Renal cortical epithelial cell (primary cell): ENCODE results near the gene ADAM12. TPM values are rescaled to one million over a fixed set of nuclear protein-coding genes. Genes with fewer than 3 reads are reported as not detected.
"Not testable (repeated sequence)": the region's sequence is repeated elsewhere in the genome, so short reads cannot be mapped to it uniquely, and the experiment has no call there.

Source experiments
- DNase-seq: peaks from one replicate; pipeline ENCODE4 v3.0.0-alpha.2; 2011; ENCODE audit warnings: low read depth
- total RNA-seq: library from RNA; depleted of rRNA; stranded (reverse); fragments of >200 nt; gene quantifications from 2 replicates; pipeline ENCODE4 v1.2.3, GENCODE V29; 2014

ADAM12 gene
- total RNA-seq, 1 donor from 2014 or later, result 19.4 TPM

DNA sequence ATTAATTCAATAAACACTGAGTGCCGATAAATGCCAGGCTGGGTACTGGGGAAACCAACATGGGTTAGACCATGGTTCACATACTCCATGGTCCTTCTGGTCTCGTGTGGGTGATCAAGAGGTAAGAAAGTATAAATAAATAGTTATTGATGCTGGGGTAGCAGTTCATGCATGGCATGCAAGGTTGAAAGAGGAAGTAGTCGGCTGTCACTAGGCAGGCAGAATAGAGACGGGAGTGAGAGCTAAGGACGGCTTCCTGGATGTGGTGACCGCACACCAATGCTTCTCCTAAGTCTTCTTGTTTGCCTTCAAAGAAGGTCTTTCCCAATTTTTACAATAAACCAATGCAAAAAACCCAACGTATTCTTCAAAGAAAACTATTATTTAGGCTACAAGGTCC, 208.6 kb downstream of the ADAM12 start:
- DNase-seq, result no peak

DNA sequence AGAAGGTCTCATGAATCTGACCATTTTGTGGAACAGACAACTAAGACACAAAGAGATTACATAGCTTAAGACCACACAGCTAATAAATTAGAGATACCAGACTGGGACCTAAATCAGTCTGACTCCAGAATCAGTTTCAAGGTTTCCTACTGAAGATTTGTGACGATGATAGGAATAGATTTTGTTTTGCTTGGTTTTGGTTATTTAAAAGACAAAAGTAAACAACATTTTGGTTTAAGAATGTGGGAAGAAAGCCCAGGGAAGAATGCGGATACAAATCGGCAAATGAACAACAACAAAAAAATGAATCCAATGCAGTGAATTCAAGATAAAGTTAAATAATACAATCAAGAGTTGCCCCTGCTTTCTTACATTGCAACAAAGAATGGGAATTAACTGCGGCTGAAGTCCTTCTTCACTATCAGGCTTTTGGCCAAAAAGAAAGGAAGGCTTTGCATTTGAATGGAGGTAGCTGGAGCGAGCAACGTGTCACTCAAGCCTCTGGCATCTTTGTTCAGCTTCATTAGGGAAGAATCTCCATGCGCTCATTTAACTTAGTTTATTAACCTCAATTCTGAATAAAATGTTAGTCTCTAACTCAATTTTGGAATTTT, 210.8 kb downstream of the ADAM12 start:
- no peak for DNase-seq

DNA sequence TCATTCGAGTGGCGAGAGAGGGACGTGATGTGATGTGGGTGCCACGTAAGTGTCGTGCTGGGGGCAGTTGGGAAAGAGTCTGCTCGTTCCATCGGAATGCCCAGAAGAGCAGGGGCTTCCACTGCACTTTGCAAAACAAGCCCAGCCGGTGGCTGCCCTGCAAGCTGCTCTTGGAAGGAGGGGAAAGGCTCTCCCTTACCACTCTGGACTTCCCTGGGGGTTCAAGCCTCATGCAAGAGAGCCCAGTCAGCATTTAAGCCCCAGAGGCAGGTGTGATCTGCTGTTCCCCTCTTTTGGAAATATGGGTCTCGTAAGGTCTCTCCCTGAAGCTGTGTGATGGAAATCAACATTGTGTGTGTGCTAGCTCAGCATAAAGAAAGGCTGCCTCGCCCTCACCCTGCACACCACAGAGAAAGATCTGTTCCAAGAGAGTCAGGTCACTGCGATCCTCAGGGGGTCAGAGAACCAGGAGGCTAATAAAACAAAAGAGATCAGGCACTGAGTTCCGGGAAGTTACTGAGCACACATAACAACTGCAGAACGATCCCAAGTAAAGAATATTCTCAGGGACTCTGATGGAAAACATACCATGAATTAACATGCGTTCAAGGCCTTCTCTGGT, 212.5 kb downstream of the ADAM12 start:
- DNase-seq, result no peak

DNA sequence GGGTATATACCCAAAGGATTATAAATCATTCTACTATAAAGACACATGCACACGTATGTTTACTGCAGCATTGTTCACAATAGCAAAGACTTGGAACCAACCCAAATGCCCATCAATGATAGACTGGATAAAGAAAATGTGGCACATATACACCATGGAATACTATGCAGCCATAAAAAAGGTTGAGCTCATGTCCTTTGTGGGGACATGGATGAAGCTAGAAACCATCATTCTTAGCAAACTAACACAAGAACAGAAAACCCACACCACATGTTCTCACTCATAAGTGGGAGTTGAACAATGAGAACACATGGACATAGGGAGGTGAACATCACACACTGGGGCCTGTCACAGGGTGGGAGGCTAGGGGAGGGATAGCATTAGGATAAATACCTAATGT, 215.5 kb downstream of the ADAM12 start:
- DNase-seq, result not testable (repeated sequence)

DNA sequence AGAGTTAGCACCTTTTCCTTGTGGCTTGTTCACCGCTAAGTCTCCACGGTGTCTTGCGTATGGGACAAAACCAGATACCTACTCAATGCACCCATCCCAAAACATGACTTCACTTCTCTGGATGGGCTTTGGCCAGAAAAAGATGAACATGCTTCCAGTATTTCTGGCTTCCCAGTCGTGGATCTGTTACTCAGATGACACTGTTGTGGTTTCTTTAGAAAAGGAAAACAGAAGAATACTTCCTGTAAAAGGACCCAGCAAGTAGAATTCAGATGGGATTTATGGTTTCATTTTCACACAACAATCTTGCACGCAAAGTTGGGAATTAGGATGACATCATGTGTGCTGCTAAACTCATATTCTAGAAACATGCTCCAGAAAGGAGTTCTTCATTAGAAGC, 216.7 kb downstream of the ADAM12 start:
- peak; percentile 9 for DNase-seq

DNA sequence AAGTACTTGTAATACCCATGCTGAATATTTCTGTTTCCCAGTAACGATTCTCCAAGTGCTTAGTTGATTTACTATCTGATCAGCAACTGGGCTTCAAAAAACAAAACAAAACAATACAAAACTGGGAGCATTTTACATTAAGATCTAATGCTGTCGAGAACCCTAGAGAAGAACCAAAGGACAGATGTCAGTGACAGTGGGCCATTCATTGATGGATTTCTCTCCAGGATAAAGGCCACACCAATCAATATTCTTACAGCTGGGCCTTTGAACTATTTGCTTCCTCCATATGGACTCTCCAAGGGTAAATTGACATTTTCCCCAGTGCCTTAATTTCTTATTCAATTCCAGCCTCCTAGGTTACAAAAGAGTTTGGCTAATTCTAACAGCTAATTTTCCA, 217.5 kb downstream of the ADAM12 start:
- DNase-seq, result no peak

DNA sequence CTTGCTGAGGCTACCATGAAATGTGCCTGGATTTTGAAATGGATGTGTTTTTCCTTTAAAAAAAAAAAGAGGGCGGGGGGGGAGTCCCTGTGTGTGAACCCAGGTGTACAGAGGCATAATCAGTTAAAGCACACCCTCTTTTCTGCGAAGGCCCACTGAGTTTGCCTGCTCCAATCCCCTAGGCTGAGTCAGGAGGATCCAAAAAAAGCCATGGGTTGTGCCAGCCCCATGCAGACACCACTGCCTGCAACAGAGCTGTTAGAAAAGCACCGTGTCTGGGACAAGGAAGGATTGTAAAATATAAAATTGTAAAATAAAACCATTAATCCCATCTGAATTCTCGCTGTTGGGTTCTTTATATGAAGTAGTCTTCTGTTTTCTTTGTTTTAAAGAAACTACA, 217.9 kb downstream of the ADAM12 start:
- no peak for DNase-seq

DNA sequence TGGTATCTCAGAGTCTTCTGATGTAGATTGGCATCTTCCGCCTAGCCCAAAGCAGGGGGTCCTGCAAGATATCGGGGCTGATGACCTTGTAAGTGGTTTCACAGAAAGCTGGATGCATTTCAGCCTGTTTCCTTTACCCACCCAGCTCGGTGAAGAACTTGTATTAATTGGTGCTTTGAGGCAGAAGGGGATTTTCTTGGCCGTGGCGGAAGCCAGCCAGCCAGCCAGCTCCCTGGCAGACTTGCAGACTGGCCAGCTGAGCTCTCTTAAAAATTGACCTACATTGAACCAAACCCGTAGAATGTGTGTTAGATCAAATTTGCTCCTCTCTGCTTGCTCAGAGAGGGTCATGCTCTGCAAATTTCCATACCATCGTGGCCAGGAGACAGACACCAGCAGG, 218.4 kb downstream of the ADAM12 start:
- DNase-seq, result no peak

DNA sequence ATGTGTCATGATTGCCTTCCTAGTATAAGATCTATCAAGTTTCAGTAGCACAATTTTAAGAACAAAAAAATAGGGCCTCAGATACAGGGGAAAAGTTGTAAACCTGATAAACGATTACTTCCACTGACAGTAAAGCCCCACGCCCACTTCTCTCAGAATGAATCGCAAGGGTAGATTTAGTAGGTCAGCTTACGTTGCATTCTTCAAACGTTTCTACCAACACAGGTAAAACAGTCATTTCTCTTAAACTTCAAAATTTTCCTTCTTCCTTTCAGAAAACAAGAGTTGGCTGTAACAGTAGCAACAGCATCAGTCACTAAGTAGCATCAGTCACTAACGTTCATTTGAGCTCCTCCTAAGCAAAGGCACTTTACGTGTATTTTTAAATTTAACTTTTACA, 221.5 kb downstream of the ADAM12 start:
- no peak for DNase-seq

DNA sequence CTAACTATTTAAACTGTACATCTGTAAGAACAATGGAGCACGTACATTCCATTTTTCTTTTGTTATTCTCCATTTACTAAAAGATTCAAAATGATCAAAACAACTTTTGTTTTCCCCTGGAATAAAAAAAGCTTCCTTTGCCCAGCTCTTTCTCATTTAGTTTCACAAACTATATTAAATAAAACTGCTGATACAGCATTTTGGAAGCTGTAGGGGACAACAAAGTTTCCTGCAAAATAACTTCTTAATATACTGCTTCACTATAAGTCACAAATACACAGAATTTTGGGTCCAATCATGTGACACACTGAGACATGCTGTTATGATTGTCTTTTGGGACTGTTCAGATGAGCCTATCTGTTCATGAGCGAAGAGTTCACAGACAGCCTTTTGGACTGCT, 222.4 kb downstream of the ADAM12 start:
- no peak for DNase-seq

DNA sequence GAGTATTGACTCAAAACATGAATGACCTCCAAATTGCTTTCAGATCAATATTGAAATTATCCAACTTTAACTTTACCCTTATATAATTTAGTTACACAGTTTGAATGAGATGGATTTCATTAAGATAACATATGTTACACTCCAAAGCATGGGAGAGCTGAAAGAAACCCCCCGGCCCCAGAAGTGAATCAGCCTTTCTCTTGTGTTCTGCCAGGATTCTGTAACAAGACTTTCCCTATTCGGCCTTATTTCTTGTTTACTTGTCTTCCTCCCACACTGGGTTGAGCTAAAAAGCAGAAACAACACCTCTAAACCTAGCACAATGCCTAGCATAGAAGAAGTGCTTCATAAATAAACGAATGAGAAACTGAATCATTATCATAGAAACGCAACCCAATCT, 224.8 kb downstream of the ADAM12 start:
- no peak for DNase-seq

DNA sequence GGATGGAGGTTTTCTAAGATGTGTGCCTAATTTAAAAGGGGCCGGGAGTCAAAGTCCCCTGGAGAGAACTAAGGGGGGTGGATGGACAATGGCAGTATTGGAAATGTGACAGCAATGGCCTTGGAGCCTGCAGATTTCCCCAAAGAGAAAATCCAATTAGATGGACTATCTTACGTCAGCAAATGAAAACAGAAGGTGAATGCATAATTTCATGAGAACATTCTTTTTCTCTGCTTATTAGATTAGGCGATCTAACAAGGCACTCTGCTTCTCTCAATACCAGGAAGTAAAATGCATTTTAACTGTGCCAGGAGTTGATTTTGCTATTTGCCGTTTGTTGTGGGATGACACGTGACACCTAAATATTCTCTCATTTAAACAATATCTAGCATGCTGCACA, 226.6 kb downstream of the ADAM12 start:
- DNase-seq, result no peak

DNA sequence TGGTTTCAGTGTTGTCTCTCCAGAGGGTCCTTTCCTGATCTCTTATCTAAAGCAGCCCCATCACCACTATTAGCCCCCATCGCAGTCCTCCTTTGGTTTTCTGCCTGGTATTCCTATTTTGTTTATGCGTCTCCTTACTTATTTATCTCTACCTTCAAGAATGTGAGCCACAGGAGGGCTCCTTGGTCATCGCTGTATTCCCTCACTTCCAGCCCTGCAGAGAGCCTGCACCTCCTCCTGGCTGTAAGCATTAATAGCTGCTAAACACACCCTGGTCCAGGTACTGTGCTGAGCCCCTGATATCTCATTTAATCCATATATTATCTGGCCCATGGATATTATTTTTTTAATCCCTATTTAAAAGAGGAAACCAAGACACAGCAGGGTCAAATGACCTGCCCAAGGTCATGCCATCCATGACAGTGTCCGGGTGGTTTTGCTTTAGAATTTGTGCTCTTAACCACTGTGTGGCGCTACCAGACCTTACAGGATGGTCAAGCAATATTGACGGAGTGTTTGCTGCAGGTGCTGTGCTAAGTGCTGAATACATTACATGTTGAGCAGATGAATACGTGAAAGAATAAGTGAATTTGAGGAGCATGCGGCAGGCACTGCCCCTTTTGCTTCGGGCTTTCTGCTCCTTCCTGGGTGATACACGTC, 227.2 kb downstream of the ADAM12 start:
- DNase-seq, result no peak

DNA sequence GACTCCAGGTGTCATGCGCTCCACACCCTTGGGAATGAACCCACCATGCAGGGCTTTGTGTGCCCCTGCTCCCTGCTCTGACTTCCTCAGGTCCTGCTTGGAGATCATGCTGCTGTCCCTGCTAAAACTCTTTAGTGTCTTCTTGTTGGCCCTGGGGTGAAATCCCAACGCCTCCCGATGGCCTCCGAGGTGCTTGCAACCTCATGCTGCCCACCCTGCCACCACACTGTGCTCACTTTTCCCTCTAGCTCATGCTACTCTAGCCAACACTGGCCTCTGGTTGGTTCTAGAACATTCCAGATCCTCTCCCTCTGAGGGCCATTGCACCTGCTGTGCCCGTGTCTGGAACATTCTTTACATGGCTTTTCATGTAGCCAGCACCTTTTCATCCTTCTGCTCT, 227.7 kb downstream of the ADAM12 start:
- no peak for DNase-seq

DNA sequence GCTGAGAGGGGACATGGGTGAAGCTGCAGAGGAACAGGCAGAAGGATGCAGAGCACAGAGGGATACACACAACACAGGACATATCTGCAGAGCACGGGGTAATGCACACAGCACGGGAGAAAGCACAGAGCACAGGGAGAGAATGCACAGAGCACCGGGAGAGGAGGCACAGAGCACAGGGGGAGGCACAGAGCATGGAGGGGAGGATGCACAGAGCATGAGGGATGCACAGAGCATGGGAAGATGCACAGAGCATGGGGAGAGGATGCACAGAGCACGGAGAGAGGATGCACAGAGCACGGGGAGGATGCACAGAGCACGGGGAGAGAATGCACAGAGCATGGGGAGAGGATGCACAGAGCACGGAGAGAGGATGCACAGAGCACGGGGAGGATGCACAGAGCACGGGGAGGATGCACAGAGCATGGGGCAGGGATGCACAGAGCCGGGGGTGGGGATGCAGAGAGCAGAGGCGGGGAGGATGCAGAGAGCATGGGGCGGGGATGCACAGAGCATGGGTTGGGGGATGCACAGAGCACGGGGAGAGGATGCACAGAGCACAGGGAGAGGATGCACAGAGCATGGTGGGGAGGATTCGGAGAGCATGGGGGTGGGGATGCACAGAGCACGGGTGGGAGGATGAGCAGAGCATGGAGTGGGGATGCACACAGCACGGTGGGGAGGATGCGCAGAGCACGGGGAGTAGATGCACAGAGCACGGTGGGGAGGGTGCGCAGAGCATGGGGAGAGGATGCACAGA, 230.0 kb downstream of the ADAM12 start:
- DNase-seq, result no peak

DNA sequence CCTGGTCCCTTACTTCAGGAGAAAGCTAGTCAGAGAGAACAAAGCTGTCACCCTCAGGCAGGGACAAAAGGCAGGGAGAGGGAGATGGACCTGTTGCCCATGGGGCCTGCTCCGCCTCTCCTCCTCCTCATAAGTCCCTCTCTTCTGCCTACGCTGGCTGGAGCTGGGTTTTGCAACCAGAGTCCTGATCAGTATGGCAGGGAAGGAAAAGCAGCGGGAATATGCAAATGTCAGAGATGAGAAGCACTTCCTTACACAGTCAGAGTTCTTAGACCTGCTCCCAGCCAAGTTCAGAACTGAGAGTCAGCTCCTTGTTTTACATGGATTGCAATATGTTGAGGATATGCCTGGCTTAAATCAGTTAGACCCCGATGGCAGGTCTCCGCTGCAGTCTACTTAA, 231.1 kb downstream of the ADAM12 start:
- no peak for DNase-seq

DNA sequence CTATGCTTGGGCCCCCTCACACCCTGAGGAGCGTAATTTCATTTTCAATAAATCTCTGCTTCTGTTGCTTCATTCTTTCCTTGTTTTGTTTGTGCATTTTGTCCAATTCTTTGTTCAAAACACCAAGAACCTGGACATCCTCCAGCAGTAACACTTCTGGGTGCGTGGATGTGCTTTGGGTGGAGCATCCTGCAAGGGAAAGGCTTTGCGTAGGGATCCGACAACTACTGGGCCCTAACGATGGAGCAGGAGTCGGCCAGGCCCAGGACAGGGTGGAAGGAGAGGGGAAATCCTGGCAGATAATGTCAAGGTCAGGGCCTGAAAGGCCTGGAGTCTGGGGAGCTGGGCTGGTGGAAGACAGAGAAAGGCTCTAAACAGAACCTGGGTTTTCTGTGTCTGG, 231.8 kb downstream of the ADAM12 start:
- DNase-seq, result no peak

DNA sequence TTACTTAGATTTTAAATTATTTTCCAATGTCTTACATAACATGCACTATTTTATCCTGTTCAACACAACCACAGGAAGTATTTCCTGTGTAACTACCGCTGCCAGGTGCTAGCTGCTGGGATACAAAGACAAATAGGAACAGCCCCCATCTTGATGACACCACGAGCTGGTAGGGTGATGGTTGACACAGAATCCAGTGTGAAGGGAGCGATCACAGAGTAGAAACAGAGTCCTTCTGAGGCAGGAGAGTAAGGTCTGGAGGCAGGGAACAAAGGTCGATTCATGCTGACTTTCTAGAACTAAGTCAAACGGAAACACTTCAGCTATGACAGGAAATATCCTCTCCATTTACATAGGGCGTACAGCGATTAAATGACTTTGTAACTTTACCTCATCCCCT, 232.3 kb downstream of the ADAM12 start:
- DNase-seq, result no peak

DNA sequence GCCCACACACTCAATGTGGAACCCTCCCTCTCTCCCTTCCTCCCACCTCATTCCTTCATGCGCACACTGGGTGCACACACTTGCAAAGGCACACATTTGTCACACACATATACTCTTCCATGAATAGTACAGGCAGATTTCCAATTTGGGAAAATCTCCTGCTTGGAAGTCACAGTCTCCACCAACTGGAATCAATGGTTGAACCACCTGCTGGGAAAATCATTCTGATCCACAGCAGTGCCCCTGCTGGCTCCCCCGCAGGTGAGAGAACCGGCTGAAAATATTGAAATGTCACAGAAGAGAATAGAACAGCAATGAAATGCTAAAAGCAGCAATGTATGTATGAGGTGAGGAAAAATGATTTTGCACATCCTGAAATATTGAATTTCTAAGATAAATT, 232.7 kb downstream of the ADAM12 start:
- DNase-seq, result no peak

DNA sequence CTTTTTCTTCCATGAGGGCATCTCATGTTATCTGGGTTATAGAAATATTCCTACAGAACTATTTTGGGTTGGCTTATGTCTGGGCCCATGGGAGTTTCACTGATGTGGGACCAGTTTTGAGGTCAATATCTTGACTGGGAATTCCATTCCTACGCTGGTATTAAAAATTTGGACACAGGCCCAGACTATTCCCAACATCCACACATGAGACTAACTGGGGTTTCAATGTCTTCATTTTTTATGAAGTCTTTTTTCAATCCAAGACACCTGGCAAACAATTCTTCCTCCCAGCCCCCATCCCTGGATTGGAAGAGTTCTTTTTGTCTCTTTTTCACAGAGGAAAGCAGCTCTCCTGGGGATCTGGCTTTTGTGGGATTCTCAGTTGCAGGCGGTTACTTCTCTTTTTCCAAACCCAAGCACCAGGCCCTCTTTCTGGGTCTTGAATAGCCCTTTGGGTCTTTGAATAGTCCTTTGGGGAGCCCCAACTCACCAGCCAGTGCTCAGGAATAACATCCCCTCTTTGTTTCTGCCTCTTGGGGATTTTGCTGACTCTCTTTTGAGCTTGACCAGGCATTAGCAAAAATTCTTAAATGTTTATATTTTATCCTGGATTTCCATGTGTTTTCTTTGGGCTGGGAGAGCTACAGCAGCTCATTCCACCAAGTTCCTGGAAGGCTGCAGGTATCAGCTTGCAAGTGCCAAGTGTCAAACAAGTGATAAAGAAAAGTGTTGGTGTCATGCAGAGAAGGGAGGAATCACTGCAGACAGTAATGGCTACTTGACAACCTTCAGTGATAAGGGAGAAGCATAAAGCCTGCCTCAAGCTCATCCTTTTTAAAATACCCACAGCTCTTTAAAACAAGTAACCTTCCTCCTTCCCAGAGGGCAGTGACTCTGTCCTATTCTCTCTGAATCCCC, 234.3 kb downstream of the ADAM12 start:
- DNase-seq, result no peak

DNA sequence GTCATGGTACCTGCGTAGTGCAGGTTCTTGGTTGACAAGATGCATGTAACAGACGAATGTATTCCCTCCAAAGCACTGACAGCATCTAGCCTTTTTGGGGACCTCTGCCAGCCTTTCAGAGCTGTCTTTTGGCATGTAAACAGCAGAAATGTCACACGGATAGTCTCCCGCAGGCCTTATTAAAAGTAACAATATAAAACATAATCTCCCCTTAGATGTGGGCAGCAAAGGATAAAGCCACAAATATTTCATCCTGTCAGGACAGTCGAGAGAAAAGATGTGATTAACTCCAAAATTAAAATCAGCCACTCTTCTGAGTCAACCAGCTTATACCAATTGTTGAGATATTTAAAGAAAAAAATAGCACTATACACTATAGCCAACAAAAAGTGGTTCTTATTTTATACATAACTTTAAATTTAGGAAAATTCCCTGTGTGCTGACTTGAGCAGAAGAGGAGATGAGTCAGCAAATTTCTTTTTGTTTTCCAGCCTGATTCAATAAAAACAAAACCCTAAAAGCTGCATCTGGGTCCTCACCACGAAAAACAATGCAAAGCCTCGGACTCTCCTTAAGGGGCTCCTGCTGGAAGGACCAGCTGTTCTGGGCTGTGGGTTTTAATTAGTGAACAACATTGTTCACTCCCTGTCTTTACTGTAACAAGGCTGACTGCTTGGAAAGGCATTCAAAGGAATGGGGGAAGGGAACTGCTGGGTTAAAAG, 240.2 kb downstream of the ADAM12 start:
- DNase-seq, result peak; percentile 87
